ENCODE results near the gene C1orf141. TPM values are rescaled to one million over a fixed set of nuclear protein-coding genes. Genes with fewer than 3 reads are reported as not detected.
A peak's percentile ranks its signal among the peaks of the same experiment; 100 is the strongest.

C1orf141 gene
- total and polyA plus RNA-seq, 9 of the 15 experiments (the other 6 are each of a cell fraction or from before 2014, with no cell fraction given): not detected

- TF ChIP-seq SRF (CRISPR knock-in tag; IDR thresholded peaks at IDR 0.05) (peak in 1 of 2 experiments; percentile 33; a peak in 1 of 4 replicates), HNRNPL (IDR thresholded peaks at IDR 0.05; ENCODE audit: low read depth, low read length) (no peak), ZEB2 (IDR thresholded peaks at IDR 0.05) (peak; percentile 58; the same call in 1 of the 2 replicates), TEAD4 (IDR thresholded peaks at IDR 0.05; ENCODE audit: low read length) (peak; percentile 20; the same call in 1 of the 2 replicates), TEAD4 (CRISPR knock-in tag; IDR thresholded peaks at IDR 0.05; ENCODE audit: borderline replicate concordance) (no peak), E2F5 (CRISPR knock-in tag; IDR thresholded peaks at IDR 0.05) (no peak), CEBPB (tag; IDR thresholded peaks at IDR 0.05) (peak; percentile 89), SRSF3 (IDR thresholded peaks at IDR 0.05; ENCODE audit: insufficient read depth, low read length) (no peak), HMG20A (CRISPR knock-in tag; conservative IDR thresholded peaks at IDR 0.05) (no peak), MAFG (tag; conservative IDR thresholded peaks at IDR 0.05) (no peak), ZBTB17 (CRISPR knock-in tag; IDR thresholded peaks at IDR 0.05) (no peak), XRCC3 (IDR thresholded peaks at IDR 0.05) (no peak), CTCF (IDR thresholded peaks at IDR 0.05 in 2 of 3, conservative IDR thresholded peaks at IDR 0.05 in 1 of 3; ENCODE audit: insufficient read depth in 2 of 3, low read depth in 1 of 3, low read length in 3 of 3) (0 out of 6 replicates have a peak, but pooled peaks of 1 of the 3 experiments have one; percentile 1), SP2 (IDR thresholded peaks at IDR 0.05; ENCODE audit: extremely low read depth, low read depth, low read length, poor library complexity, severe bottlenecking) (no peak), RUNX1 (IDR thresholded peaks at IDR 0.05; ENCODE audit: low read depth) (no peak), ZBTB1 (CRISPR knock-in tag; IDR thresholded peaks at IDR 0.05; ENCODE audit: borderline replicate concordance, low read depth) (0 out of 2 replicates have a peak, but pooled peaks have one; percentile 23), ZNF217 (CRISPR knock-in tag; IDR thresholded peaks at IDR 0.05) (no peak)
- TF ChIP-seq, protein P1, sequence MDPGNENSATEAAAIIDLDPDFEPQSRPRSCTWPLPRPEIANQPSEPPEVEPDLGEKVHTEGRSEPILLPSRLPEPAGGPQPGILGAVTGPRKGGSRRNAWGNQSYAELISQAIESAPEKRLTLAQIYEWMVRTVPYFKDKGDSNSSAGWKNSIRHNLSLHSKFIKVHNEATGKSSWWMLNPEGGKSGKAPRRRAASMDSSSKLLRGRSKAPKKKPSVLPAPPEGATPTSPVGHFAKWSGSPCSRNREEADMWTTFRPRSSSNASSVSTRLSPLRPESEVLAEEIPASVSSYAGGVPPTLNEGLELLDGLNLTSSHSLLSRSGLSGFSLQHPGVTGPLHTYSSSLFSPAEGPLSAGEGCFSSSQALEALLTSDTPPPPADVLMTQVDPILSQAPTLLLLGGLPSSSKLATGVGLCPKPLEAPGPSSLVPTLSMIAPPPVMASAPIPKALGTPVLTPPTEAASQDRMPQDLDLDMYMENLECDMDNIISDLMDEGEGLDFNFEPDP (CRISPR knock-in tag; IDR thresholded peaks at IDR 0.05): no peak
- TF ChIP-seq, protein P2, sequence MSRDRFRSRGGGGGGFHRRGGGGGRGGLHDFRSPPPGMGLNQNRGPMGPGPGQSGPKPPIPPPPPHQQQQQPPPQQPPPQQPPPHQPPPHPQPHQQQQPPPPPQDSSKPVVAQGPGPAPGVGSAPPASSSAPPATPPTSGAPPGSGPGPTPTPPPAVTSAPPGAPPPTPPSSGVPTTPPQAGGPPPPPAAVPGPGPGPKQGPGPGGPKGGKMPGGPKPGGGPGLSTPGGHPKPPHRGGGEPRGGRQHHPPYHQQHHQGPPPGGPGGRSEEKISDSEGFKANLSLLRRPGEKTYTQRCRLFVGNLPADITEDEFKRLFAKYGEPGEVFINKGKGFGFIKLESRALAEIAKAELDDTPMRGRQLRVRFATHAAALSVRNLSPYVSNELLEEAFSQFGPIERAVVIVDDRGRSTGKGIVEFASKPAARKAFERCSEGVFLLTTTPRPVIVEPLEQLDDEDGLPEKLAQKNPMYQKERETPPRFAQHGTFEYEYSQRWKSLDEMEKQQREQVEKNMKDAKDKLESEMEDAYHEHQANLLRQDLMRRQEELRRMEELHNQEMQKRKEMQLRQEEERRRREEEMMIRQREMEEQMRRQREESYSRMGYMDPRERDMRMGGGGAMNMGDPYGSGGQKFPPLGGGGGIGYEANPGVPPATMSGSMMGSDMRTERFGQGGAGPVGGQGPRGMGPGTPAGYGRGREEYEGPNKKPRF (IDR thresholded peaks at IDR 0.05; ENCODE audit: low read depth, low read length): no peak
- TF ChIP-seq, protein P3, sequence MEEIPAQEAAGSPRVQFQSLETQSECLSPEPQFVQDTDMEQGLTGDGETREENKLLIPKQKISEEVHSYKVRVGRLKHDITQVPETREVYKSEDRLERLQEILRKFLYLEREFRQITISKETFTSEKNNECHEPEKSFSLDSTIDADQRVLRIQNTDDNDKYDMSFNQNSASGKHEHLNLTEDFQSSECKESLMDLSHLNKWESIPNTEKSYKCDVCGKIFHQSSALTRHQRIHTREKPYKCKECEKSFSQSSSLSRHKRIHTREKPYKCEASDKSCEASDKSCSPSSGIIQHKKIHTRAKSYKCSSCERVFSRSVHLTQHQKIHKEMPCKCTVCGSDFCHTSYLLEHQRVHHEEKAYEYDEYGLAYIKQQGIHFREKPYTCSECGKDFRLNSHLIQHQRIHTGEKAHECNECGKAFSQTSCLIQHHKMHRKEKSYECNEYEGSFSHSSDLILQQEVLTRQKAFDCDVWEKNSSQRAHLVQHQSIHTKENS (CRISPR knock-in tag; IDR thresholded peaks at IDR 0.05): no peak
Measured at GRCh38 chr1:67052741-67053534, 81.8 kb downstream of the C1orf141 start (continued).
